ENCODE measurements around the gene PGA3. TPM values are rescaled to one million over a fixed set of nuclear protein-coding genes. Genes with fewer than 3 reads are reported as not detected.
"Not testable (repeated sequence)": the region's sequence is repeated elsewhere in the genome, so short reads cannot be mapped to it uniquely, and the experiment has no call there.

PGA3 gene
- total RNA-seq, 1 donor from 2014 or later = 1.3 TPM

GRCh38 chr11:61210629-61211028 is 7.3 kb downstream of the PGA3 start:
- H3K27ac Mint-ChIP-seq; DNase-seq (ENCODE audit: extremely low spot score, unreplicated experiment); H3K4me1 Mint-ChIP-seq (ENCODE audit: unreplicated experiment); H3K27me3 Mint-ChIP-seq; H3K36me3 Mint-ChIP-seq; H3K9me3 Mint-ChIP-seq; H3K4me3 Mint-ChIP-seq: not testable (repeated sequence)

GRCh38 chr11:61211327-61211952 is 8.1 kb downstream of the PGA3 start:
- not testable (repeated sequence) for H3K9me3 Mint-ChIP-seq; DNase-seq (ENCODE audit: extremely low spot score, unreplicated experiment); H3K4me1 Mint-ChIP-seq (ENCODE audit: unreplicated experiment); H3K36me3 Mint-ChIP-seq; H3K4me3 Mint-ChIP-seq; H3K27me3 Mint-ChIP-seq; H3K27ac Mint-ChIP-seq

DNA sequence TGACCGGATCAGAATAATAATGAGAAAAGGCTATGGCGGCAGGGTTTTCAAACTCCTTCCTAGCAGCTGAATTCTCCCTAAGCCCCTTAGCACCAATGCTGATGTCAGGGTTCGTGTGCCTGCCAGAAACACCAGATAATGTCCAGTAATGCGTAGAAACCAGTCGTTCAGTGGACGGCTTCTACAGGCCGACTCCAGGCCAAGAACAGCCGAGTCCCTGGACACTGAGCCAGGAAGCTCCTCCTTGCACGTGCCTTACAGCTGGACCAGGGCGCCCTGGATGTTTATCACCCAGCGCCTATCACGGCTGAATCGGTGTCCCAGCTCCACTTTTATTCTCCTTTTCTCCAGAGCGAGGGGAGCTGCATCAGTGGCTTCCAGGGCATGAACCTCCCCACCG is 8.9 kb downstream of the PGA3 start:
- H3K4me1 Mint-ChIP-seq (ENCODE audit: unreplicated experiment); H3K4me3 Mint-ChIP-seq; H3K36me3 Mint-ChIP-seq; H3K27ac Mint-ChIP-seq; H3K9me3 Mint-ChIP-seq; H3K27me3 Mint-ChIP-seq; DNase-seq (ENCODE audit: extremely low spot score, unreplicated experiment): not testable (repeated sequence)

DNA sequence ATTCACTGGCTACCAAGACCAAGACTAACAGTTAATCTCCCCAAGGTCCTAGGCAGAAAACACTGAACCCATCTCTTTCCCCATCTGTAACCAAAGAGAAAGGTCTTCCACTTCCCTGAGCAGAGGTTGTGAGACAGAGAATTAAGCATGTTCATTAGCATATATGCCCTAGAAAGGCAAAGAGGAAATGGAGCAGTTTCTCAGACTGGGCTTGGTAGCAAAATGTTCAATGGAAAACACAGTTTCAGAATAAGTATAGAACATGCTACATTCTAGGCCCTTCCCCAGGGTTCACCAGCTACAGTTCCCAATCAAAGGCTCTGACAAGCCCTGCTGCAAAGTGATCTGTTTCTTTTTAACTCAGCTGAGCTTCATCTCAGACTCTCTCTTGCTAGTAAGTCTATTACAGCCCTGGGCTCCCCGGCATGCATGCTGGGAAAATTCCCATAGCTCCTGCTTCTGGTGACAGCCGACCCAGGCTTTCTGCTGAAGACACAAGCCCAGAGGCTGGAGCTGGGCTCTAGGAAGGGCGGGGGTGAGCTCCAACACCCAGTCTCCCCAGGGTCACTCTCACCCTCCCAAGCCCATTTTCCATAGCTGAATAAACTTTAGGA is 10.5 kb downstream of the PGA3 start:
- H3K27ac Mint-ChIP-seq; H3K27me3 Mint-ChIP-seq; H3K4me3 Mint-ChIP-seq; DNase-seq (ENCODE audit: extremely low spot score, unreplicated experiment); H3K4me1 Mint-ChIP-seq (ENCODE audit: unreplicated experiment); H3K9me3 Mint-ChIP-seq; H3K36me3 Mint-ChIP-seq: not testable (repeated sequence)

- H3K4me3 Mint-ChIP-seq; H3K36me3 Mint-ChIP-seq; DNase-seq (ENCODE audit: extremely low spot score, unreplicated experiment); H3K4me1 Mint-ChIP-seq (ENCODE audit: unreplicated experiment); H3K9me3 Mint-ChIP-seq; H3K27me3 Mint-ChIP-seq; H3K27ac Mint-ChIP-seq: not testable (repeated sequence)
These were observed 15.0 kb downstream of the PGA3 start for GRCh38 chr11:61218306-61218705.

DNA sequence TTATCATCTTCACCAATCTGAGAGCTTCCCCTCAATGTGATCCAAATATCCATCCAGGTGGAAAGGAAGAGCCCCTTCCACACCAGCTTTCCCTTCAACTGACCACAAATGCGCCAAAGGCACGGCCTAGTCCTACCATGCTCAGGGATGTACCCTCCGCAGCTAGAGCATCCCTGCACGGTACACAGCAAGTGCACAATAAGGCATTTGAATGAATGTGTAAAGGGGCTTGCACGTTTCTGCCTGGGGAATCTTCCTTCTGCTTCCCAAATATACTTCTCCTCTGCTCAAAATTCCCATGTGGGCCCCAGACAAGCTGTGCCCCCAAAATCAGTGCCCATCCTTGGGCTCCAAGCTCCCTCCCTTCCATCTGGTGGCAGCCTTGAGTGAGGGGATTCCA is 15.7 kb downstream of the PGA3 start:
- H3K9me3 Mint-ChIP-seq; H3K4me1 Mint-ChIP-seq (ENCODE audit: unreplicated experiment); H3K4me3 Mint-ChIP-seq; H3K27me3 Mint-ChIP-seq; DNase-seq (ENCODE audit: extremely low spot score, unreplicated experiment); H3K36me3 Mint-ChIP-seq; H3K27ac Mint-ChIP-seq: not testable (repeated sequence)

DNA sequence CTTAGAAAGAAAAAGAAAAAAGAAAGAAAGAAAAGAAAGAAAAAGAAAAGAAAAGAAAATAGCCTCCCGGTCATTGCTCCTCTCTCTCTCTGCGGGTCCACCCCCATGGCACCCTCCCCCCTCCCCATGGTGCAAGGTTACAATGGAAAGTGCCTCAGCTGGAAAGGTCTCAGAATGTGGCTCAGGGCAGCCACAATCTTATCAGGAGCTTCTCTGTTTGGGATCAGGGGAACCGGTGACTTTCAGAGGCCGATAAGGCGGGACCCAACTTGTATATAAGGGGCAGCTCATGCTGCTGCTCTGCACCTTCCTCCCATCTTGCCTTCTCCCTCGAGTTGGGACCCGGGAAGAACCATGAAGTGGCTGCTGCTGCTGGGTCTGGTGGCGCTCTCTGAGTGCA is 18.7 kb downstream of the PGA3 start, which contains the start of gene PGA4:
Gene PGA4 (plus strand): TSS at position 301 of the 400 bp plus-strand sequence. CDS start 54 bp downstream, at position 355.
- H3K27me3 Mint-ChIP-seq; DNase-seq (ENCODE audit: extremely low spot score, unreplicated experiment); H3K27ac Mint-ChIP-seq; H3K9me3 Mint-ChIP-seq; H3K4me1 Mint-ChIP-seq (ENCODE audit: unreplicated experiment); H3K4me3 Mint-ChIP-seq; H3K36me3 Mint-ChIP-seq: not testable (repeated sequence)

DNA sequence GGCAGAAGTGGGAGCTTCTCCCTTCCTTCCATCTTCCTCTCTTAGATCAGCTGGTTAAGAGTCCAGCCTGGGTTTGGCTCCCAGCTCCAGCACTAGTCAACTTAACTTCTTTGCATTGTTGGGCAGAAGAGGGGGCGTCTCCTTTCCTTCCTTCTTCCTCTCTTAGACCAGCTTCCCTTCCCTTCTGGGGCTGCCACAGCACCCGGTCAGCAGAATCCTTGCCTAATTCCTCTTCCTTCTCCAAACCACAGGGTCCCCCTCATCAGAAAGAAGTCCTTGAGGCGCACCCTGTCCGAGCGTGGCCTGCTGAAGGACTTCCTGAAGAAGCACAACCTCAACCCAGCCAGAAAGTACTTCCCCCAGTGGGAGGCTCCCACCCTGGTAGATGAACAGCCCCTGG is 19.4 kb downstream of the PGA3 start:
- DNase-seq (ENCODE audit: extremely low spot score, unreplicated experiment); H3K4me3 Mint-ChIP-seq; H3K4me1 Mint-ChIP-seq (ENCODE audit: unreplicated experiment); H3K27ac Mint-ChIP-seq; H3K9me3 Mint-ChIP-seq; H3K36me3 Mint-ChIP-seq; H3K27me3 Mint-ChIP-seq: not testable (repeated sequence)

- not testable (repeated sequence) for H3K4me3 Mint-ChIP-seq; H3K9me3 Mint-ChIP-seq; H3K4me1 Mint-ChIP-seq (ENCODE audit: unreplicated experiment); H3K27ac Mint-ChIP-seq; H3K27me3 Mint-ChIP-seq; H3K36me3 Mint-ChIP-seq; DNase-seq (ENCODE audit: extremely low spot score, unreplicated experiment)
These were observed 23.3 kb downstream of the PGA3 start for GRCh38 chr11:61226457-61227137.

GRCh38 chr11:61229458-61229857 is 26.1 kb downstream of the PGA3 start:
- not testable (repeated sequence) for H3K4me3 Mint-ChIP-seq; DNase-seq (ENCODE audit: extremely low spot score, unreplicated experiment); H3K27ac Mint-ChIP-seq; H3K27me3 Mint-ChIP-seq; H3K9me3 Mint-ChIP-seq; H3K4me1 Mint-ChIP-seq (ENCODE audit: unreplicated experiment); H3K36me3 Mint-ChIP-seq

- H3K36me3 Mint-ChIP-seq = not testable (repeated sequence)
These were observed 27.7 kb downstream of the PGA3 start for GRCh38 chr11:61231033-61231432.

GRCh38 chr11:61231585-61231984 is 28.3 kb downstream of the PGA3 start:
- H3K27ac Mint-ChIP-seq; H3K9me3 Mint-ChIP-seq; H3K36me3 Mint-ChIP-seq; H3K27me3 Mint-ChIP-seq; DNase-seq (ENCODE audit: extremely low spot score, unreplicated experiment); H3K4me1 Mint-ChIP-seq (ENCODE audit: unreplicated experiment); H3K4me3 Mint-ChIP-seq: not testable (repeated sequence)

More at GRCh38 chr11:61231033-61231432, 27.7 kb downstream of the PGA3 start:
- DNase-seq (ENCODE audit: extremely low spot score, unreplicated experiment); H3K4me1 Mint-ChIP-seq (ENCODE audit: unreplicated experiment); H3K9me3 Mint-ChIP-seq; H3K27ac Mint-ChIP-seq; H3K27me3 Mint-ChIP-seq; H3K4me3 Mint-ChIP-seq: not testable (repeated sequence)

DNA sequence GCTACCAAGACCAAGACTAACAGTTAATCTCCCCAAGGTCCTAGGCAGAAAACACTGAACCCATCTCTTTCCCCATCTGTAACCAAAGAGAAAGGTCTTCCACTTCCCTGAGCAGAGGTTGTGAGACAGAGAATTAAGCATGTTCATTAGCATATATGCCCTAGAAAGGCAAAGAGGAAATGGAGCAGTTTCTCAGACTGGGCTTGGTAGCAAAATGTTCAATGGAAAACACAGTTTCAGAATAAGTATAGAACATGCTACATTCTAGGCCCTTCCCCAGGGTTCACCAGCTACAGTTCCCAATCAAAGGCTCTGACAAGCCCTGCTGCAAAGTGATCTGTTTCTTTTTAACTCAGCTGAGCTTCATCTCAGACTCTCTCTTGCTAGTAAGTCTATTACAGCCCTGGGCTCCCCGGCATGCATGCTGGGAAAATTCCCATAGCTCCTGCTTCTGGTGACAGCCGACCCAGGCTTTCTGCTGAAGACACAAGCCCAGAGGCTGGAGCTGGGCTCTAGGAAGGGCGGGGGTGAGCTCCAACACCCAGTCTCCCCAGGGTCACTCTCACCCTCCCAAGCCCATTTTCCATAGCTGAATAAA is 29.3 kb downstream of the PGA3 start:
- H3K9me3 Mint-ChIP-seq; H3K4me1 Mint-ChIP-seq (ENCODE audit: unreplicated experiment); DNase-seq (ENCODE audit: extremely low spot score, unreplicated experiment); H3K36me3 Mint-ChIP-seq; H3K27me3 Mint-ChIP-seq; H3K27ac Mint-ChIP-seq; H3K4me3 Mint-ChIP-seq: not testable (repeated sequence)

DNA sequence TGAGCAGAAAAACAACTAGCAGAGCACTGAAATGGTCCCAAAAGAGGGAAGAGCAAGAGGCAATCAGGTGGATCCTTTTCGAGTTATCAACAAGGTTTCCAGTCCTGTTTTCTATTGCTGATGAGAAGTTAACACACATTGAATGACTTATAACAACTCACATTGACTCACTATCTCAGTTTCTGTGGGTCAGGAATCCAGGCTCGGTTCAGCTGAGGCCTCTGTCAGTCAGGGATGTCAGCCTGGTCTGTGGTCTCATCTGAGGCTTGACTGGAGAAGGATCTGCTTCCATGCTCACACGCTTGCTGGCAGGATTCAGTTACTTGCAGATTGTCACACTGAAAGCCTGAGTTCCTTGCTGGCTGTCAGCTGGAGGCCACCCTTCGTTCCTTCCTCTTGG is 33.8 kb downstream of the PGA3 start:
- not testable (repeated sequence) for H3K4me3 Mint-ChIP-seq

More for the DNA sequence above, 33.8 kb downstream of the PGA3 start:
- H3K9me3 Mint-ChIP-seq; DNase-seq (ENCODE audit: extremely low spot score, unreplicated experiment); H3K36me3 Mint-ChIP-seq; H3K27ac Mint-ChIP-seq; H3K4me1 Mint-ChIP-seq (ENCODE audit: unreplicated experiment); H3K27me3 Mint-ChIP-seq: not testable (repeated sequence)
